Common myeloid progenitor, CD34-positive (primary cell): ENCODE measurements around the gene ADAMTS8.
A peak's percentile ranks its signal among the peaks of the same experiment; 100 is the strongest.

Experiments used
- CTCF ChIA-PET: fragments of 350-600 bp; sonication (Branson Sonifier 250); formaldehyde crosslinking; loops from one replicate; lab custom pipeline; 2021; ENCODE audit warnings: antibody characterized with exemption; lab: Charles Lee
- POLR2A ChIA-PET: fragments of 350-600 bp; sonication (Branson Sonifier 250); formaldehyde crosslinking; loops from one replicate; lab custom pipeline; 2021; ENCODE audit warnings: antibody characterized with exemption; lab: Charles Lee
- DNase-seq, 3 donors: peaks; one replicate each; pipeline versions ENCODE4 v3.0.0 to v3.0.0-alpha.2; 2013
- H3K27ac ChIP-seq, 2 experiments: 1 replicate in 1 of 2; 2 replicates in 1 of 2; pipeline ENCODE4 v1.7.0; 2013; ENCODE audit warnings: inconsistent platforms in 2 of 2, low read length in 2 of 2, mild to moderate bottlenecking in 2 of 2, low read depth in 1 of 2, moderate library complexity in 1 of 2; ENCODE audit not compliant: severe bottlenecking in 2 of 2, insufficient read depth in 1 of 2, poor library complexity in 1 of 2
- H3K27me3 ChIP-seq, 5 experiments: replicated peaks in 2 of 5; 1 replicate in 3 of 5; 2 replicates in 2 of 5; pipeline versions ENCODE4 v1.6.1 to v1.7.0; 2013; ENCODE audit warnings: low read length in 4 of 5, mild to moderate bottlenecking in 2 of 5, moderate library complexity in 2 of 5, inconsistent platforms in 1 of 5; ENCODE audit not compliant: insufficient read depth in 5 of 5, control insufficient read depth in 4 of 5
- H3K36me3 ChIP-seq, 4 experiments: 1 replicate in 2 of 4; 2 replicates in 2 of 4; pipeline versions ENCODE4 v1.6.1 to v1.7.0; 2013; ENCODE audit warnings: low read length in 3 of 4, control low read depth in 1 of 4, mild to moderate bottlenecking in 1 of 4; ENCODE audit not compliant: control insufficient read depth in 4 of 4, insufficient read depth in 4 of 4
- H3K4me1 ChIP-seq, 4 experiments: 1 replicate in 3 of 4; 2 replicates in 1 of 4; pipeline versions ENCODE4 v1.6.1 to v1.7.1; 2013; ENCODE audit warnings: low read length in 3 of 4, mild to moderate bottlenecking in 3 of 4, control low read depth in 1 of 4, inconsistent platforms in 1 of 4, moderate library complexity in 1 of 4; ENCODE audit not compliant: control insufficient read depth in 4 of 4, insufficient read depth in 4 of 4; ENCODE audit errors: control extremely low read depth in 1 of 4
- H3K4me3 ChIP-seq, 7 experiments: 1 replicate in 4 of 7; 2 replicates in 3 of 7; pipeline versions ENCODE4 v1.5.1 to v1.7.0; 2013; ENCODE audit warnings: mild to moderate bottlenecking in 7 of 7, low read length in 6 of 7, moderate library complexity in 6 of 7, inconsistent platforms in 2 of 7, low read depth in 2 of 7, control low read depth in 1 of 7; ENCODE audit not compliant: insufficient read depth in 4 of 7, control insufficient read depth in 1 of 7; ENCODE audit errors: extremely low read depth in 1 of 7
- H3K9me3 ChIP-seq, 5 experiments: 1 replicate in 4 of 5; 2 replicates in 1 of 5; pipeline versions ENCODE4 v1.6.1 to v1.7.1; 2013; ENCODE audit warnings: low read length in 4 of 5, mild to moderate bottlenecking in 2 of 5, inconsistent platforms in 1 of 5, low read depth in 1 of 5, moderate library complexity in 1 of 5; ENCODE audit not compliant: control insufficient read depth in 4 of 5, insufficient read depth in 2 of 5; ENCODE audit errors: control extremely low read depth in 1 of 5
- WGBS: methylation state at CpG from one replicate; pipeline ENCODE4 v1.1.5; 2013; ENCODE audit not compliant: insufficient coverage; 5-methylcytosine and 5-hydroxymethylcytosine counted together

ADAMTS8 gene

GRCh38 chr11:130407978-130408377, 20.4 kb downstream of the ADAMTS8 start:
- Histone ChIP-seq H3K9me3 (no peaks in the 10 kb centered on the region), H3K4me3 (no peak overlapping the region), H3K27me3 (peaks cover 0 to 14% (median 4%) of the 10 kb centered on the region in 5 experiments), H3K27ac (no peak overlapping the region), H3K4me1 (peaks cover 0 to 5% (median 2%) of the 10 kb centered on the region in 4 experiments), H3K36me3 (no peaks in the 10 kb centered on the region)
- ChIA-PET CTCF (interaction anchor here (1.2 kb wide), 1 partner anchor 17 kb away, joined by 3 read pairs; no protein-coding TSS in a partner anchor), POLR2A (no interaction called here)
- 91% methylated on average over 6 of the region's 7 CpGs for WGBS
- DNase-seq = no peak

GRCh38 chr11:130405428-130405827, 23.0 kb downstream of the ADAMTS8 start:
- no peak for DNase-seq
- ChIA-PET CTCF (no interaction called here), POLR2A (no interaction called here)
- Histone ChIP-seq H3K27ac (no peak overlapping the region), H3K27me3 (peaks cover 0 to 12% (median 4%) of the 10 kb centered on the region in 5 experiments), H3K9me3 (no peaks in the 10 kb centered on the region), H3K36me3 (no peaks in the 10 kb centered on the region), H3K4me3 (no peak overlapping the region), H3K4me1 (peaks cover 0 to 28% (median 24%) of the 10 kb centered on the region in 4 experiments)
- WGBS = 100% methylated on average over 8 of the region's 11 CpGs

GRCh38 chr11:130404727-130405126, 23.7 kb downstream of the ADAMTS8 start:
- H3K9me3 ChIP-seq = no peaks in the 10 kb centered on the region
- H3K36me3 ChIP-seq = no peaks in the 10 kb centered on the region
- DNase-seq = no peak
- H3K4me3 ChIP-seq = no peak overlapping the region
- POLR2A ChIA-PET = no interaction called here
- 97% methylated on average over 5 of the region's 5 CpGs for WGBS
- H3K4me1 ChIP-seq = peaks cover 0 to 32% (median 25%) of the 10 kb centered on the region in 4 experiments
- CTCF ChIA-PET = interaction anchor here (0.8 kb wide), 1 partner anchor 25 kb away, joined by 3 read pairs; no protein-coding TSS in a partner anchor
- peaks cover 0 to 6% (median 4%) of the 10 kb centered on the region in 5 experiments for H3K27me3 ChIP-seq
- no peak overlapping the region for H3K27ac ChIP-seq

- Histone ChIP-seq H3K27ac (no peak overlapping the region), H3K4me1 (peaks cover 0 to 32% (median 25%) of the 10 kb centered on the region in 4 experiments), H3K36me3 (no peaks in the 10 kb centered on the region), H3K27me3 (peaks cover 0 to 6% (median 2%) of the 10 kb centered on the region in 5 experiments), H3K9me3 (no peaks in the 10 kb centered on the region), H3K4me3 (no peak overlapping the region)
- 97% methylated on average over 3 of the region's 3 CpGs for WGBS
- DNase-seq = no peak
- POLR2A ChIA-PET = no interaction called here
- CTCF ChIA-PET = interaction anchor here (0.8 kb wide), 1 partner anchor 26 kb away, joined by 3 read pairs; no protein-coding TSS in a partner anchor
Observed at GRCh38 chr11:130403967-130404366, 24.4 kb downstream of the ADAMTS8 start.

GRCh38 chr11:130403271-130403804, 25.1 kb downstream of the ADAMTS8 start:
- no peaks in the 10 kb centered on the region for H3K36me3 ChIP-seq
- CTCF ChIA-PET = no interaction called here
- POLR2A ChIA-PET = no interaction called here
- no peak overlapping the region for H3K27ac ChIP-seq
- H3K9me3 ChIP-seq = no peaks in the 10 kb centered on the region
- H3K4me3 ChIP-seq = no peak overlapping the region
- peaks cover 0 to 32% (median 25%) of the 10 kb centered on the region in 4 experiments for H3K4me1 ChIP-seq
- DNase-seq = no peak
- H3K27me3 ChIP-seq = peaks cover 0 to 5% (median 0%) of the 10 kb centered on the region in 5 experiments
- 95% methylated on average over 9 of the region's 11 CpGs for WGBS

GRCh38 chr11:130402570-130402969, 25.8 kb downstream of the ADAMTS8 start:
- H3K27me3 ChIP-seq = peaks cover 0 to 3% (median 0%) of the 10 kb centered on the region in 5 experiments
- H3K4me1 ChIP-seq = peaks cover 0 to 32% (median 25%) of the 10 kb centered on the region in 4 experiments
- H3K4me3 ChIP-seq = no peak overlapping the region
- WGBS = 50% methylated on average over 2 of the region's 2 CpGs
- ChIA-PET CTCF (no interaction called here), POLR2A (no interaction called here)
- no peaks in the 10 kb centered on the region for H3K9me3 ChIP-seq
- DNase-seq = peak in 2 of 3 donors; percentile 20 to 45
- no peaks in the 10 kb centered on the region for H3K36me3 ChIP-seq
- no peak overlapping the region for H3K27ac ChIP-seq

- Histone ChIP-seq H3K27me3 (peaks cover 0 to 3% (median 0%) of the 10 kb centered on the region in 5 experiments), H3K9me3 (no peaks in the 10 kb centered on the region), H3K4me3 (peak overlapping the region in 2 of 7 experiments; percentile 1 to 45), H3K27ac (no peak overlapping the region), H3K4me1 (peaks cover 0 to 32% (median 25%) of the 10 kb centered on the region in 4 experiments), H3K36me3 (no peaks in the 10 kb centered on the region)
- CTCF ChIA-PET = interaction anchor here (1.3 kb wide), 1 partner anchor 27 kb away, joined by 3 read pairs; the partner anchor contains the start of gene ADAMTS8
- DNase-seq = peak; percentile 17 to 76 (median 74)
- 13% methylated on average over 8 of the region's 13 CpGs for WGBS
- POLR2A ChIA-PET = no interaction called here
Observed at GRCh38 chr11:130400781-130401483, 27.5 kb downstream of the ADAMTS8 start.
